Nephron (organoid): ENCODE results near the gene CD55.

Experiments
- H3K27ac Mint-ChIP-seq, 3 experiments: 2 replicates each; pipeline ENCODE4 v1.8.0; 2020; ENCODE audit warnings: mixed read lengths in 3 of 3, mild to moderate bottlenecking in 2 of 3, moderate library complexity in 1 of 3
- H3K27me3 Mint-ChIP-seq: 2 replicates; pipeline ENCODE4 v1.8.0; 2021; ENCODE audit warnings: low read depth, mild to moderate bottlenecking, moderate library complexity, mixed read lengths
- H3K36me3 Mint-ChIP-seq: 2 replicates; pipeline ENCODE4 v1.8.0; 2020; ENCODE audit warnings: low read depth, mixed read lengths
- H3K4me1 Mint-ChIP-seq: 2 replicates; pipeline ENCODE4 v1.8.0; 2020; ENCODE audit warnings: mixed read lengths
- H3K4me3 Mint-ChIP-seq, 3 experiments: 2 replicates each; pipeline ENCODE4 v1.8.0; 2020; ENCODE audit warnings: mild to moderate bottlenecking in 3 of 3, mixed read lengths in 3 of 3, moderate library complexity in 2 of 3
- H3K9me3 Mint-ChIP-seq: 2 replicates; pipeline ENCODE4 v1.8.0; 2020; ENCODE audit warnings: mixed read lengths
- CTCF ChIP-seq, 3 experiments: fragments of 200-600 bp; sonication (generic); IDR thresholded peaks; one replicate each; pipeline ENCODE4 v1.5.0; 2021; ENCODE audit warnings: antibody characterized with exemption in 3 of 3; ENCODE audit not compliant: unreplicated experiment in 3 of 3

The CD55 gene

GRCh38 chr1:207401578-207401977, 80.1 kb downstream of the CD55 start:
- H3K4me3 Mint-ChIP-seq, result no peak overlapping the region

GRCh38 chr1:207402744-207403143, 81.3 kb downstream of the CD55 start:
- no peaks in the 10 kb centered on the region for H3K36me3 Mint-ChIP-seq
- H3K27me3 Mint-ChIP-seq, result peaks cover 10% of the 10 kb centered on the region
- H3K4me3 Mint-ChIP-seq, result no peak overlapping the region
- no peaks in the 10 kb centered on the region for H3K4me1 Mint-ChIP-seq
- no peaks in the 10 kb centered on the region for H3K9me3 Mint-ChIP-seq
- H3K27ac Mint-ChIP-seq, result no peak overlapping the region
- no peak for TF ChIP-seq CTCF (IDR thresholded peaks at IDR 0.05; ENCODE audit: unreplicated experiment in 3 of 3)

More at GRCh38 chr1:207401578-207401977, 80.1 kb downstream of the CD55 start:
- H3K27me3 Mint-ChIP-seq, result peaks cover 5% of the 10 kb centered on the region
- no peak overlapping the region for H3K27ac Mint-ChIP-seq
- H3K9me3 Mint-ChIP-seq, result no peaks in the 10 kb centered on the region
- no peaks in the 10 kb centered on the region for H3K4me1 Mint-ChIP-seq
- TF ChIP-seq CTCF (IDR thresholded peaks at IDR 0.05; ENCODE audit: unreplicated experiment in 3 of 3), result no peak
- H3K36me3 Mint-ChIP-seq, result no peaks in the 10 kb centered on the region

- Mint-ChIP-seq H3K27me3 (peaks cover 10% of the 10 kb centered on the region), H3K9me3 (no peaks in the 10 kb centered on the region), H3K27ac (no peak overlapping the region), H3K36me3 (no peaks in the 10 kb centered on the region), H3K4me1 (no peaks in the 10 kb centered on the region), H3K4me3 (no peak overlapping the region)
- peak; percentile 76 to 82 (median 79) for TF ChIP-seq CTCF (IDR thresholded peaks at IDR 0.05; ENCODE audit: unreplicated experiment in 3 of 3)
Observed at GRCh38 chr1:207404849-207405525, 83.5 kb downstream of the CD55 start.

GRCh38 chr1:207405814-207406213, 84.3 kb downstream of the CD55 start:
- TF ChIP-seq CTCF (IDR thresholded peaks at IDR 0.05; ENCODE audit: unreplicated experiment in 3 of 3), result no peak
- Mint-ChIP-seq H3K4me3 (no peak overlapping the region), H3K36me3 (no peaks in the 10 kb centered on the region), H3K27me3 (peaks cover 10% of the 10 kb centered on the region), H3K27ac (no peak overlapping the region), H3K4me1 (no peaks in the 10 kb centered on the region), H3K9me3 (no peaks in the 10 kb centered on the region)

GRCh38 chr1:207407655-207408260, 86.3 kb downstream of the CD55 start:
- no peak overlapping the region for H3K27ac Mint-ChIP-seq
- peaks cover 10% of the 10 kb centered on the region for H3K27me3 Mint-ChIP-seq
- no peaks in the 10 kb centered on the region for H3K9me3 Mint-ChIP-seq

More at GRCh38 chr1:207407655-207408260, 86.3 kb downstream of the CD55 start:
- TF ChIP-seq CTCF (IDR thresholded peaks at IDR 0.05; ENCODE audit: unreplicated experiment in 3 of 3), result no peak
- Mint-ChIP-seq H3K4me1 (no peaks in the 10 kb centered on the region), H3K4me3 (no peak overlapping the region), H3K36me3 (no peaks in the 10 kb centered on the region)
